Lower leg skin (tissue), 3 donors: ENCODE results near the gene SF3B6.
"Not testable (repeated sequence)": the region's sequence is repeated elsewhere in the genome, so short reads cannot be mapped to it uniquely, and the experiment has no call there.

Experiments
- POLR2A ChIP-seq, 2 donors: fragments of 450-650 bp; IDR thresholded peaks; one replicate each; pipeline ENCODE4 v1.6.1; 2016 to 2017; ENCODE audit warnings: antibody characterized with exemption in 2 of 2, mild to moderate bottlenecking in 1 of 2, moderate library complexity in 1 of 2
- TF ChIP-seq, protein P1 (sequence below), 3 donors: fragments of 450-650 bp; IDR thresholded peaks; one replicate each; pipeline ENCODE4 v1.5.1; 2016; ENCODE audit warnings: antibody characterized with exemption in 3 of 3, mild to moderate bottlenecking in 3 of 3, moderate library complexity in 2 of 3

DNA sequence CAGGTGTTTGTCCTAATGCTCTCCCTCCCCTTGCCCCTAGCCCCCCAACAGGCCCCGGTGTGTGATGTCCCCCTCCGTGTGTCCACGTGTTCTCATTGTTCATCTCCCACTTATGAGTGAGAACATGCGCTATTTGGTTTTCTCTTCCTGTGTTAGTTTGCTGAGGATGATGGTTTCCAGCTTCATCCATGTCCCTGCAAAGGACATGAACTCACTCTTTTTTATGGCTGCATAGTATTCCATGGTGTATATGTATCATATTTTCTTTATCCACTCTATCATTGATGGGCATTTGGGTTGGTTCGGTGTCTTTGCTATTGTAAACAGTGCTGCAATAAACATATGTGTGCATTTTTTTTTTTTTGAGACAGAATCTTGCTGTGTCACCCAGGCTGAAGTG lies 17.1 kb upstream of the SF3B6 start:
- TF ChIP-seq, protein P1, sequence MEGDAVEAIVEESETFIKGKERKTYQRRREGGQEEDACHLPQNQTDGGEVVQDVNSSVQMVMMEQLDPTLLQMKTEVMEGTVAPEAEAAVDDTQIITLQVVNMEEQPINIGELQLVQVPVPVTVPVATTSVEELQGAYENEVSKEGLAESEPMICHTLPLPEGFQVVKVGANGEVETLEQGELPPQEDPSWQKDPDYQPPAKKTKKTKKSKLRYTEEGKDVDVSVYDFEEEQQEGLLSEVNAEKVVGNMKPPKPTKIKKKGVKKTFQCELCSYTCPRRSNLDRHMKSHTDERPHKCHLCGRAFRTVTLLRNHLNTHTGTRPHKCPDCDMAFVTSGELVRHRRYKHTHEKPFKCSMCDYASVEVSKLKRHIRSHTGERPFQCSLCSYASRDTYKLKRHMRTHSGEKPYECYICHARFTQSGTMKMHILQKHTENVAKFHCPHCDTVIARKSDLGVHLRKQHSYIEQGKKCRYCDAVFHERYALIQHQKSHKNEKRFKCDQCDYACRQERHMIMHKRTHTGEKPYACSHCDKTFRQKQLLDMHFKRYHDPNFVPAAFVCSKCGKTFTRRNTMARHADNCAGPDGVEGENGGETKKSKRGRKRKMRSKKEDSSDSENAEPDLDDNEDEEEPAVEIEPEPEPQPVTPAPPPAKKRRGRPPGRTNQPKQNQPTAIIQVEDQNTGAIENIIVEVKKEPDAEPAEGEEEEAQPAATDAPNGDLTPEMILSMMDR (IDR thresholded peaks at IDR 0.05) = not testable (repeated sequence)
- not testable (repeated sequence) for TF ChIP-seq POLR2A (IDR thresholded peaks at IDR 0.05)
